Activated CD8-positive, alpha-beta memory T cell treated with anti-CD3 and anti-CD28 coated beads, Interleukin-2, amount 10 ng/mL, durations not matched to agents 7 days and 5 days (primary cell): ENCODE data around the gene RGS9. TPM values are rescaled to one million over a fixed set of nuclear protein-coding genes. Genes with fewer than 3 reads are reported as not detected.
"Not testable (repeated sequence)": the region's sequence is repeated elsewhere in the genome, so short reads cannot be mapped to it uniquely, and the experiment has no call there.

Source experiments
- ATAC-seq: fragments of 150-1000 bp; cut with Tn5 transposase; one replicate; pipeline ENCODE4 v1.10.0; 2021; ENCODE audit warnings: moderate library complexity
- CTCF ChIA-PET: fragments of 350-600 bp; sonication (Branson Sonifier 250); formaldehyde crosslinking; loops from one replicate; lab custom pipeline; 2021; ENCODE audit warnings: antibody characterized with exemption; lab: Charles Lee
- DNase-seq: peaks from one replicate; pipeline ENCODE4 v3.0.0-alpha.2; 2020
- H3K27ac Mint-ChIP-seq: one replicate; pipeline ENCODE4 v1.8.0; 2021; ENCODE audit warnings: mild to moderate bottlenecking, mixed read lengths
- H3K27me3 Mint-ChIP-seq: one replicate; pipeline ENCODE4 v1.8.0; 2021; ENCODE audit warnings: mixed read lengths
- H3K36me3 Mint-ChIP-seq: one replicate; pipeline ENCODE4 v1.8.0; 2021; ENCODE audit warnings: mild to moderate bottlenecking, mixed read lengths
- H3K4me1 Mint-ChIP-seq: one replicate; pipeline ENCODE4 v1.8.0; 2021; ENCODE audit warnings: mixed read lengths
- H3K4me3 Mint-ChIP-seq: one replicate; pipeline ENCODE4 v1.8.0; 2021; ENCODE audit warnings: mild to moderate bottlenecking, moderate library complexity, mixed read lengths
- H3K9me3 Mint-ChIP-seq: one replicate; pipeline ENCODE4 v1.8.0; 2022; ENCODE audit warnings: low read depth, mixed read lengths
- total RNA-seq, 2 experiments: library from RNA; stranded (reverse); gene quantifications; one replicate each; pipeline ENCODE4 v1.2.3, GENCODE V29; 2021

Gene RGS9
- total RNA-seq, 2 experiments from 2014 or later, result 4.7 to 16.0 TPM

- DNase-seq, result no peak
- H3K27me3 Mint-ChIP-seq, result peaks cover 11% of the 10 kb centered on the region
- no peak overlapping the region for H3K4me3 Mint-ChIP-seq
- H3K9me3 Mint-ChIP-seq, result no peaks in the 10 kb centered on the region
- no peaks in the 10 kb centered on the region for H3K36me3 Mint-ChIP-seq
- H3K4me1 Mint-ChIP-seq, result peaks cover 17% of the 10 kb centered on the region
- H3K27ac Mint-ChIP-seq, result no peak overlapping the region
- ATAC-seq, result no peak
- CTCF ChIA-PET, result interaction anchor here (0.7 to 4.0 kb wide), 5 partner anchors 15 to 67 kb away, joined by 3 to 35 read pairs (median 13); partner anchors contain the start of gene RGS9
These were observed 34.9 kb upstream of the RGS9 start for GRCh38 chr17:65102235-65102634.

- CTCF ChIA-PET, result interaction anchor here (0.6 to 1.3 kb wide), 2 partner anchors 43 to 45 kb away, joined by 4 to 5 read pairs; no protein-coding TSS in a partner anchor
- Mint-ChIP-seq H3K27ac (no peak overlapping the region), H3K27me3 (peaks cover 16% of the 10 kb centered on the region), H3K9me3 (no peaks in the 10 kb centered on the region), H3K4me3 (no peak overlapping the region), H3K36me3 (no peaks in the 10 kb centered on the region), H3K4me1 (peaks cover 17% of the 10 kb centered on the region)
- no peak for ATAC-seq
- DNase-seq, result no peak
These were observed 34.4 kb upstream of the RGS9 start for GRCh38 chr17:65102788-65103187.

- H3K36me3 Mint-ChIP-seq, result no peaks in the 10 kb centered on the region
- no peak overlapping the region for H3K4me3 Mint-ChIP-seq
- DNase-seq (no peak), ATAC-seq (no peak)
- H3K27ac Mint-ChIP-seq, result no peak overlapping the region
- peaks cover 17% of the 10 kb centered on the region for H3K4me1 Mint-ChIP-seq
- H3K27me3 Mint-ChIP-seq, result peaks cover 20% of the 10 kb centered on the region
- CTCF ChIA-PET, result interaction anchor here (0.6 to 1.1 kb wide), 3 partner anchors 8 to 44 kb away, joined by 3 to 4 read pairs (median 3); no protein-coding TSS in a partner anchor
- H3K9me3 Mint-ChIP-seq, result no peaks in the 10 kb centered on the region
These were observed 33.7 kb upstream of the RGS9 start for GRCh38 chr17:65103431-65103830.

GRCh38 chr17:65103896-65104295 is 33.3 kb upstream of the RGS9 start:
- Mint-ChIP-seq H3K9me3 (no peaks in the 10 kb centered on the region), H3K4me1 (peaks cover 17% of the 10 kb centered on the region), H3K27me3 (peaks cover 23% of the 10 kb centered on the region), H3K36me3 (no peaks in the 10 kb centered on the region), H3K4me3 (no peak overlapping the region), H3K27ac (no peak overlapping the region)
- CTCF ChIA-PET, result interaction anchor here (0.7 to 1.1 kb wide), 2 partner anchors 9 to 10 kb away, joined by 3 read pairs; no protein-coding TSS in a partner anchor
- ATAC-seq (no peak), DNase-seq (no peak)

GRCh38 chr17:65104541-65104940 is 32.6 kb upstream of the RGS9 start:
- CTCF ChIA-PET, result no interaction called here

GRCh38 chr17:65104973-65105372 is 32.2 kb upstream of the RGS9 start:
- Mint-ChIP-seq H3K4me3 (no peak overlapping the region), H3K27ac (no peak overlapping the region), H3K27me3 (peaks cover 31% of the 10 kb centered on the region), H3K36me3 (no peaks in the 10 kb centered on the region), H3K9me3 (no peaks in the 10 kb centered on the region), H3K4me1 (peaks cover 9% of the 10 kb centered on the region)
- no peak for ATAC-seq
- CTCF ChIA-PET, result interaction anchor here (1.1 kb wide), 1 partner anchor 48 kb away, joined by 3 read pairs; the partner anchor contains the start of gene GNA13
- no peak for DNase-seq

More at GRCh38 chr17:65104541-65104940, 32.6 kb upstream of the RGS9 start:
- DNase-seq (no peak), ATAC-seq (no peak)
- no peak overlapping the region for H3K4me3 Mint-ChIP-seq
- H3K4me1 Mint-ChIP-seq, result peaks cover 12% of the 10 kb centered on the region
- no peaks in the 10 kb centered on the region for H3K36me3 Mint-ChIP-seq
- H3K27me3 Mint-ChIP-seq, result peaks cover 29% of the 10 kb centered on the region
- H3K27ac Mint-ChIP-seq, result no peak overlapping the region
- H3K9me3 Mint-ChIP-seq, result no peaks in the 10 kb centered on the region

GRCh38 chr17:65108152-65108551 is 29.0 kb upstream of the RGS9 start:
- CTCF ChIA-PET, result no interaction called here
- Mint-ChIP-seq H3K4me3 (no peak overlapping the region), H3K4me1 (no peaks in the 10 kb centered on the region), H3K27me3 (peaks cover 42% of the 10 kb centered on the region), H3K9me3 (no peaks in the 10 kb centered on the region), H3K36me3 (no peaks in the 10 kb centered on the region), H3K27ac (no peak overlapping the region)
- ATAC-seq, result no peak
- no peak for DNase-seq

- ATAC-seq, result no peak
- Mint-ChIP-seq H3K9me3 (no peaks in the 10 kb centered on the region), H3K36me3 (no peaks in the 10 kb centered on the region), H3K27ac (no peak overlapping the region), H3K27me3 (peaks cover 43% of the 10 kb centered on the region), H3K4me1 (no peaks in the 10 kb centered on the region), H3K4me3 (no peak overlapping the region)
- no peak for DNase-seq
- CTCF ChIA-PET, result interaction anchor here (1.0 to 1.4 kb wide), 3 partner anchors 9 to 31 kb away, joined by 3 to 4 read pairs (median 3); no protein-coding TSS in a partner anchor
These were observed 27.6 kb upstream of the RGS9 start for GRCh38 chr17:65109543-65109942.

- Mint-ChIP-seq H3K4me3 (no peak overlapping the region), H3K27ac (no peak overlapping the region), H3K9me3 (no peaks in the 10 kb centered on the region), H3K4me1 (no peaks in the 10 kb centered on the region), H3K27me3 (peaks cover 46% of the 10 kb centered on the region), H3K36me3 (no peaks in the 10 kb centered on the region)
- DNase-seq (no peak), ATAC-seq (no peak)
- CTCF ChIA-PET, result interaction anchor here (1.0 to 1.4 kb wide), 3 partner anchors 9 to 31 kb away, joined by 3 to 4 read pairs (median 3); no protein-coding TSS in a partner anchor
These were observed 27.0 kb upstream of the RGS9 start for GRCh38 chr17:65109990-65110680.

- CTCF ChIA-PET, result interaction anchor here (1.0 to 1.8 kb wide), 2 partner anchors 16 to 18 kb away, joined by 4 read pairs; no protein-coding TSS in a partner anchor
- Mint-ChIP-seq H3K27ac (no peak overlapping the region), H3K4me3 (no peak overlapping the region), H3K36me3 (no peaks in the 10 kb centered on the region), H3K4me1 (peaks cover 12% of the 10 kb centered on the region), H3K9me3 (no peaks in the 10 kb centered on the region), H3K27me3 (peaks cover 30% of the 10 kb centered on the region)
- ATAC-seq (no peak), DNase-seq (no peak)
These were observed 21.3 kb upstream of the RGS9 start for GRCh38 chr17:65115839-65116238.

GRCh38 chr17:65116515-65116914 is 20.7 kb upstream of the RGS9 start:
- H3K9me3 Mint-ChIP-seq, H3K4me3 Mint-ChIP-seq, ATAC-seq, DNase-seq, H3K36me3 Mint-ChIP-seq, H3K27ac Mint-ChIP-seq: not testable (repeated sequence)
- CTCF ChIA-PET, result interaction anchor here (1.8 to 1.9 kb wide), 2 partner anchors 17 to 20 kb away, joined by 4 to 6 read pairs; partner anchors contain the start of gene RGS9
- Mint-ChIP-seq H3K27me3 (peaks cover 25% of the 10 kb centered on the region), H3K4me1 (peaks cover 16% of the 10 kb centered on the region)

- ATAC-seq, result no peak
- Mint-ChIP-seq H3K36me3 (no peaks in the 10 kb centered on the region), H3K27ac (no peak overlapping the region), H3K27me3 (peaks cover 20% of the 10 kb centered on the region), H3K9me3 (no peaks in the 10 kb centered on the region), H3K4me3 (no peak overlapping the region), H3K4me1 (peaks cover 26% of the 10 kb centered on the region)
- CTCF ChIA-PET, result interaction anchor here (0.9 to 1.9 kb wide), 3 partner anchors 17 to 19 kb away, joined by 3 to 13 read pairs (median 6); partner anchors contain the start of gene RGS9
- no peak for DNase-seq
These were observed 19.7 kb upstream of the RGS9 start for GRCh38 chr17:65117384-65118035.

- peak overlapping the region; percentile 75 for H3K4me3 Mint-ChIP-seq
- peak overlapping the region; percentile 78 for H3K27ac Mint-ChIP-seq
- H3K36me3 Mint-ChIP-seq, result no peaks in the 10 kb centered on the region
- ATAC-seq, result peak; percentile 18
- peaks cover 8% of the 10 kb centered on the region for H3K27me3 Mint-ChIP-seq
- DNase-seq, result no peak
- H3K9me3 Mint-ChIP-seq, result no peaks in the 10 kb centered on the region
- CTCF ChIA-PET, result interaction anchor here (1.3 to 1.5 kb wide), 2 partner anchors 16 to 20 kb away, joined by 5 read pairs; partner anchors contain the start of gene RGS9
- H3K4me1 Mint-ChIP-seq, result peaks cover 29% of the 10 kb centered on the region
These were observed 15.8 kb upstream of the RGS9 start for GRCh38 chr17:65121368-65121767.
